Stimulated activated CD4-positive, alpha-beta T cell treated with anti-CD3 and anti-CD28 coated beads, Interleukin-4, amount 100 ng/mL, for 1 hour (primary cell): ENCODE measurements around the gene HMGXB4.
"Not testable (repeated sequence)": the region's sequence is repeated elsewhere in the genome, so short reads cannot be mapped to it uniquely, and the experiment has no call there.

Source experiments
- DNase-seq: peaks from one replicate; pipeline ENCODE4 v3.0.0-alpha.2; 2020

The HMGXB4 gene

DNA sequence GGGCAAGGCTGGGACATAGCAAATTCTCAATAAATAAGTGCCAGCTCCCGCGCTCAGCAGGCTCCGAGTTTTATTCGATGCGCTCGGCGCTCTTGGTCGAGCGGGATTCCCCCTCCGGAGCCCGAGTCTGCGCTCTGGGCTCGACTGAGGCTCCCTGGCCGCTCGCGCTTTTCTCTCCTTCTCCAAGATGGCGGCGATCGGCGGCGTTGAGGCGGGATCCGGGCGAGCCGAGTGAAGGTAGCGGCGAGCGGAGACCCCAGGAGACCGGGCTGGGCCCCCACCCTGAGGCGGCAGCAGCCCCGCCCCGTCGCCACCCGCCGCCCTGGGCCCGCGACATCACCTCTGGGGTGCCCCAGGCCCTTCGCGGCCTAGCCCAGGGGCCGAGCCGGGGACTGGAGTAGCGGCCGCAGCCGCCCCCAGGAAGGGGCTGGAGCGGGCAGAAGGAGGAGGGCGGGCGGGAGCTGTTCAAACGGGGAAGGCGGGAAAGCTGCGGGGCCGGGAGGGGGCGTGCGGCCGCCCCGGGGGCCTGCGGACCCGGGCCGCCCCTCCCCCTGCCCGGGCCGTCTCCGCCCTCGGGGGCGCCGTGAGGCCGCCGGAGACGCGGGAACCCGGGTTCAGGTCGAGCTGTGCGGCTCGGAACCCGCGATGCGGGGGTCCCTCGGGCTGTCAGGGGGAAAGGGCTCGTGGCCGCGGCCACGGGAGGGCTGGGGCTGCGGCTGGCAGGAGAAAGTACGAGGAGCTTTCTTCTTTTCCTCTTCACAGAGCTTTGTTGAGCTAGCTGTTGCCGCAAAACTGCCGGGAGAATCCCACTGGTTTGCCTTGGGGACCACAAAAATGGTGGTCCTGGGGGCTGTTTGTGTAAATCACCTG is at the start of gene HMGXB4:
Gene HMGXB4 (plus strand): TSS at position 173 of the 870 bp plus-strand sequence. CDS start 4,898 bp downstream, outside the sequence.
- peak; percentile 87 for DNase-seq

- no peak for DNase-seq
Observed at GRCh38 chr22:35208003-35208402, 49.3 kb upstream of the HMGXB4 start.

DNA sequence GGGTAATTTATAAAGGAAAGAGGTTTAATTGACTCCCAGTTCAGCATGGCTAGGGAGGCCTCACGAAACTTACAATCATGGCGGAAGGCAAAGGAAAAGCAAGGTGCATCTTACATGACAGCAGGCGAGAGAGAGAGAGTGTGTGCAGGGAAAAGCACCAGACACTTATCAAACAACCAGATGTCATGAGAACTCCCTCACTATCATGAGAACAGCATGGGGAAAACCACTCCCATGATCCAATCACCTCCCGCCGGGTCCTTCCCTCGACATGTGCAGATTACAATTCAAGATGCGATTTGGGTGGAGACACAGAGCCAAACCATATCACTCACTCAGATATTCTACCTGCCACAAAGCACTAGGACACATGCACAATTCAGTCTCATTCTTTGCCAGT is 48.1 kb upstream of the HMGXB4 start:
- DNase-seq, result no peak

DNA sequence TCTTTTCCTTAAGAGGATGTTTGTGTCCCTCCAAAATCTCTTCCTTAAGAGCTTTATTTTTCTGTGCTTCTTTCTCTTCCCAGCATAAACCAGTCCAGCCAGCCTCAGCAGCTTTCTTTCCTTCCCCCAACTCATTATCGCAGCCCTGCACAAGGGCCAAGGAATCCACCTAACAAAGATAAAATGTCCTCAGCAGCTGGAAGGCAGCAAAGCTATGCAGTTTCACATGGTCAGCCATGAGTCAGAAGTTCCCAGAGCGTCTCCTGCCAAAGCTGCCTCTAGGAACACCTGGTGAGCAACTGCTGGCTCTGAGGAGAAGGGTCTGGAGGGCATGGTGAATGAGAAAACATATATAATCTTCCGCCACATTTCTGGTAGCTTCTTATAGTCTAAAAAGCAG is 45.3 kb upstream of the HMGXB4 start:
- no peak for DNase-seq

GRCh38 chr22:35212996-35213395 is 44.3 kb upstream of the HMGXB4 start:
- no peak for DNase-seq

DNA sequence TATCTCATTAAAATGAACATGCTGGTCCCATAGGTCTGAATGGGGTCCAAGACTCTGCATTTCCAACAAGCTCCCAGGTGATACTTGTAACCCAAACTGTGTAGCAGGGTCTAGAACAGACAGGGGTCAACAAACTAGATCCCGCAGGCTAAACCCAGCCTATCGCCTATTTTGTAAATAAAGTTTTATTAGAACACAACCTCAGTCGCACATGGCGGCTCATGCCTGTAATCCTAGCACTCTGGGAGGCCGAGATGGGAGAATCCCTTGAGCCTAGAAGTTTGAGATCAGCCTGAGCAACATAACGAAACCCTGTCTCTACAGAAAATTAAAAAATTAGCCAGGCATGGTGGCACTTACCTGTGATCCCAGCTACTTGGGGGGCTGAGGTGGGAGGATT is 42.3 kb upstream of the HMGXB4 start:
- DNase-seq, result no peak

- DNase-seq, result no peak
Observed at GRCh38 chr22:35215993-35216392, 41.3 kb upstream of the HMGXB4 start.

GRCh38 chr22:35217527-35217926 is 39.8 kb upstream of the HMGXB4 start:
- DNase-seq, result no peak

GRCh38 chr22:35218079-35218478 is 39.2 kb upstream of the HMGXB4 start:
- no peak for DNase-seq

DNA sequence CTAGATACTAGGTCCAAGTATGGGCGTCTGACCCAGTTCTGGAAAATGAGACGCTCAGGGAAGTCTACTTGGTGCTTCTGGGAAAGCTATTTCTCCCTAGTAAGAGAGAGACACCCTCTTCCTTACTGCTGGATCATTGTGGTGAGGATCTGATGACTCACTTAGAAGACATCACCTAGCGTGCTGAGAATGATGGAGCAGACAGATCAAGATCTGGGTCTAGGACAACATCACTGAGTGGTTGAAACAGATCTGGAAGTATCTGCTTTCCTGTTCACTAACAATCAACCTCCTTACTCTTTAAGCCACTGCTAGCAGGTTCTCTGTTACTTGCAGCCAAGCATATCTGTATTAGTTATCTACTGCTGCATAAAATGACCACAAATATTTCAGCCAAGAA is 38.3 kb upstream of the HMGXB4 start:
- no peak for DNase-seq

GRCh38 chr22:35220221-35220620 is 37.1 kb upstream of the HMGXB4 start:
- no peak for DNase-seq

DNA sequence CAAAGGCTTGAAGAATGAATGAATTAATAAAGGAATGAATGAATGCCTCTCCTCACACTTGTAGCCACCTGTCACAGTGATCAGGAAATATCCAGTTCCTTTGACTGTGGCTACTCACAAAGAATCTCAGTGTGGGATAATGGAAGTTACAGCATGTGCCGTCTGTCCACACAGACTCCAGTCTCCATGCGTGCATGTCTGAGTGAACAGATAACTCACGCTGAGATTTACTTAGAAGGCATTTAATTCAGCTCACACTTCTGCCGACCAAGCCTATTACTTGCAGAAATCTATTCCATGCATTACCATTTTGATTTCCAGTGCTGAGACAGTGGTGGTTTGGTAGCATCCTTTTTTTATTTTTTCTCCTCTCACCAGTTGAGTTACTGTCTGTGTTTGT is 32.3 kb upstream of the HMGXB4 start:
- no peak for DNase-seq

DNA sequence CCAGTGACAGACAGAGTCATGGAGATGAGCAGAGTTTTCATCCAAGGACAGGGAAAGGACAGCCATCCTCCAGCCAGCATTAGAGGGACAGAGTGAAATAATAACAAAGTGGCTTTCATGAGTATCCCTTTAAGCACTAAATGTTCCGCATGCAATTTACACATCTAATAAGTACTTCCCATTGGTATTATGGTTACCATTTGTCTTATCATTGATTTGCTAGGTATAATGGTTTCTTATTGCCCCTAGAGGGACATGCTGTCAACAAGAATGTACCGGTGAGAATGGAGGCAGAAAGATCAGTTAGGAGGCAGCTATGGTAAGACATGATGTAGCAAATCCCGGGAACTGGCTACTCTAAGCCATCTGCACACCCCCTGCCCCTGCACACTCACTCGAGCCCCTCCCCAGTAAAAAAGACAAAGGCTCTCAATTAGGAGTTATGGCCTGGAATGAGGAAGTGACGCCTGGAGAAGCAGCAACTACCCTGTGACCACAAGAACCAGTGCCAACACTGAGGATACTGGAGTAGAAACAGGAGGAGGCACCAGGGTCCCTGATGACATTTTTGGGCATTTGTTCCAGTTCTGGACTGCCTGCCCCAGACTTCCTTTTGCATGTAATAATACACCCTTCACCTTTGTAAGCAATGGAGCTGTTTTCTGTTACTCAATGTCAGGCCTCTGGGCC is 30.2 kb upstream of the HMGXB4 start:
- DNase-seq, result no peak

GRCh38 chr22:35229865-35230264 is 27.4 kb upstream of the HMGXB4 start:
- no peak for DNase-seq

- no peak for DNase-seq
Observed at GRCh38 chr22:35230417-35230816, 26.9 kb upstream of the HMGXB4 start.

GRCh38 chr22:35230839-35231584 is 26.3 kb upstream of the HMGXB4 start:
- no peak for DNase-seq

DNA sequence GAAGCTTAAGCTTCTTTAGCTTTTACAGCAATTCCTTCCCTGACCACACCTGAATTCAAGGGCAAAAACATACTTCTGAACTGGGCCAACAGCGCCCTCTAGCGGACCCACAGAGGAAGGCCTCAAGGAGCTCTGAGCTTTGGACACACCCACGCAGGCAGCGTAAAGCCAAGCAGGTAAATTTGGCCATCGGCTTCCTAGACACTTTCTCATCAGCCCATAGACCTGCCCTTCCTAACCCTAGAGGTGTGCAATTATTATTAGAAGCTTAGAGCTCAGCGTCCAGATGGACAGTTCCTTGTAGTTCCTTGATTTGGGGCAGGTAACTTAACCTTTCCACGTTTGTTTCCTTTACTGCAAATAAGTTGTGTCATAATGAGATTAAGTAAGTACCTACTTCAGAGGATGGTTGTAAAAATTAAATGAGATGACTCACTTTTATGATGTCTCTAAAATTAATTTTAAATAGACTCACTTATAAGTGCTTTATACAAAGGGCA is 25.7 kb upstream of the HMGXB4 start:
- peak; percentile 76 for DNase-seq

DNA sequence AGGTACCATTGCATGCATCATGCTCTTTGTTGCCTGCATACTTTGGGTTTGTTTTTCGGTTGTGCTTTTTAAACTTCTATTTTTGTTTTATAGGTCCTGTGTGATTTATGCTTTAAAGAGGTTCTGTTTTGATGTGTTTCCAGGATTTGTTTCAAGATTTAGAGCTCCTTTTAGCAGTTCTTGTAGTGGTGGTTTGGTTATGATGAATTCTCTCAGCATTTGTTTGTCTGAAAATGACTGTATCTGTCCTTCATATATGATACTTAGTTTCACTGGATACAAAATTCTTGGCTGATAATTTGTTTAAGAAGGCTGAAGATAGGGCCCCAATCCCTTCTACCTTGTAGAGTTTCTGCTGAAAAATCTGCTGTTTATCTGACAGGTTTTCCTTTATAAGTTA is 18.5 kb upstream of the HMGXB4 start:
- DNase-seq, result not testable (repeated sequence)

GRCh38 chr22:35244507-35244906 is 12.8 kb upstream of the HMGXB4 start:
- not testable (repeated sequence) for DNase-seq

- no peak for DNase-seq
Observed at GRCh38 chr22:35250156-35250555, 7.1 kb upstream of the HMGXB4 start.

GRCh38 chr22:35253946-35254345 is 3.3 kb upstream of the HMGXB4 start:
- DNase-seq, result no peak

- no peak for DNase-seq
Observed at GRCh38 chr22:35257002-35257320, 332 bp upstream of the HMGXB4 start.

- no peak for DNase-seq
Observed at GRCh38 chr22:35258191-35258988, 1.1 kb downstream of the HMGXB4 start.
